IPS-20b (cell line): ENCODE results near the gene PAGE1.
"Not testable (repeated sequence)": the region's sequence is repeated elsewhere in the genome, so short reads cannot be mapped to it uniquely, and the experiment has no call there.

Experiments used
- H3K27ac ChIP-seq: one replicate; pipeline ENCODE4 v1.5.1; 2013; ENCODE audit warnings: low read length
- H3K27me3 ChIP-seq: 2 replicates; pipeline ENCODE4 v1.6.1; 2013; ENCODE audit warnings: mild to moderate bottlenecking, low read length, inconsistent platforms; ENCODE audit not compliant: insufficient read depth
- H3K36me3 ChIP-seq: 2 replicates; pipeline ENCODE4 v1.6.1; 2013; ENCODE audit warnings: low read depth, mild to moderate bottlenecking, inconsistent platforms, low read length, moderate library complexity; ENCODE audit not compliant: insufficient read depth
- H3K4me1 ChIP-seq: 2 replicates; pipeline ENCODE4 v1.6.1; 2013; ENCODE audit warnings: mild to moderate bottlenecking, control low read depth, inconsistent platforms, low read length, moderate library complexity; ENCODE audit not compliant: insufficient read depth
- H3K4me3 ChIP-seq: 2 replicates; pipeline ENCODE4 v1.5.1; 2013; ENCODE audit warnings: mild to moderate bottlenecking, low read length, inconsistent platforms
- H3K9ac ChIP-seq: 2 replicates; pipeline ENCODE4 v1.6.1; 2013; ENCODE audit warnings: low read depth, mild to moderate bottlenecking, inconsistent platforms, low read length, moderate library complexity
- H3K9me3 ChIP-seq: 2 replicates; pipeline ENCODE4 v1.6.1; 2013; ENCODE audit warnings: mild to moderate bottlenecking, low read depth, low read length, inconsistent platforms; ENCODE audit not compliant: insufficient read depth

Gene PAGE1

DNA sequence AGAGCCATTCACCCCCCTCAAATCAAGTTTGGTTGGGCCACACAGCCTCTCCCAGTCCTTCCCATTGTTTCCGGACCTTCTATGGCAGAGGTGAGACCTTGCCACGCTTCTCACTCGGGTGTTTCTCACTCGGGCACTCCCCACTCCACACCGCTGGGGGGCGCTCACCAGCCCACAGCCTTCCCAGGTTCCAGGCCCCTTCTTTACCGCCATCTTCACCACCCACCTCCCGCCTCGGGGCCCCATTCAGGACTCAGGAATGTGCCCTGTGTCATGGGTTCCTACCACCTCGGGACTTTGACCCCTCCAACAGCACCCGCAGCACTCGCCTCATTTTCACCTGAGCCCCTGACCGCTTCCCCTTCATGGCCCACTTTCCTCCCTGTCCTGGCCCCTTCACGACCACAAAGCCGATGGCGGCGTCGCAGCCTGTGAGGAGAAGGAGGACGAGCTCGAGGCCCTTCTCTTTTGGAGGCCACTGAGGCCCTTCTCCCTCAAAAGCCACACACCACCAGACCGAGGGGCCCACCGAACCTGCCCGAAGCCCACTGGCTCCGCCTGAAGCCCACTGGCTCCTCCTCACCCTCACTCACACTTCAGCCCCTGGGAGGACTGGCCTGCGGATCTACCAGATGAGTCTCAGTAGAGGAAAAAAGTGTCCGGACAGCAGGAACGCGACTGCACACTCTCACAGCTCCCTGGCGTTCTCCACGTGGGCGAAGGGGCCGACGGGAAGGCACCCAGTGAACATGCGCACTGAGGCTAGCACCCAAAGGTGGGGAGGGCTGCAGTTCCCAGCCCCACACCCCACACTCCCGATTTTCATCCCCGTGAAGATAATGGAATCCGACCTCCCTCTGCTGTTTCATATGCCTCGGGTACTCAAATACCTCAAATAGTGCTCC lies at the start of gene PAGE1:
Gene PAGE1, minus strand, starts transcription at position 709 of the 905 bp plus-strand sequence. CDS start 1,214 bp downstream, outside the sequence.
- no peak within 1 kb of the TSS for H3K27ac ChIP-seq
- no peaks in the 10 kb centered on the region for H3K9me3 ChIP-seq
- H3K4me1 ChIP-seq: no peaks in the 10 kb centered on the region
- H3K4me3 ChIP-seq: no peak within 1 kb of the TSS
- no peaks in the 10 kb centered on the region for H3K27me3 ChIP-seq
- H3K36me3 ChIP-seq: no peaks in the 10 kb centered on the region
- H3K9ac ChIP-seq: no peak within 1 kb of the TSS

GRCh38 chrX:49741501-49741900 lies 45.7 kb upstream of the PAGE1 start:
- H3K9me3 ChIP-seq, H3K27ac ChIP-seq: not testable (repeated sequence)

DNA sequence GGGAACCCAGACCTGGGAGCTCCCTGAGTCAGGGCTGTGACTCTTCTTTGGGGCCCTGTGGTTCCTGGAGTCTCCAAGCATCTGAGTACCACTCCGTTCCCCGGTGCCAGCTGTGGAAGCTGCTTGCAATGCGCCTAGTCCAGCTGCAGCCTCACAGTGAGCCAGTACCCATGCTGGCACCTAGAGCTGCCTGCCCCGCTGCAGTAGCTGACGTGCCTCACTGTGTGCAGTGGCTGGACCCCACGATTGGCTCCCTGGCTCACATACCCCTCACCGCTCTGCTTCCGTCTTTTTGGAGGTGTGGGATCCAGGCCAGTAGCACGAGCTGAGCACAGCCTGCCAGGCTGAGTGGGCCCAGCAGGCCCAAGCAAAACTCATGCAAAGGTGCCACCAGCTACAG lies 32.1 kb upstream of the PAGE1 start:
- no peaks in the 10 kb centered on the region for H3K9me3 ChIP-seq
- no peak overlapping the region for H3K4me3 ChIP-seq
- H3K4me1 ChIP-seq: no peaks in the 10 kb centered on the region
- no peak overlapping the region for H3K9ac ChIP-seq
- no peaks in the 10 kb centered on the region for H3K27me3 ChIP-seq
- no peak overlapping the region for H3K27ac ChIP-seq
- no peaks in the 10 kb centered on the region for H3K36me3 ChIP-seq

More at GRCh38 chrX:49741501-49741900, 45.7 kb upstream of the PAGE1 start:
- not testable (repeated sequence) for H3K27me3 ChIP-seq, H3K9ac ChIP-seq, H3K4me3 ChIP-seq, H3K4me1 ChIP-seq, H3K36me3 ChIP-seq

- Histone ChIP-seq H3K9ac (no peak overlapping the region), H3K9me3 (no peaks in the 10 kb centered on the region), H3K27me3 (no peaks in the 10 kb centered on the region)
These were observed 31.2 kb upstream of the PAGE1 start for GRCh38 chrX:49726966-49727365.

DNA sequence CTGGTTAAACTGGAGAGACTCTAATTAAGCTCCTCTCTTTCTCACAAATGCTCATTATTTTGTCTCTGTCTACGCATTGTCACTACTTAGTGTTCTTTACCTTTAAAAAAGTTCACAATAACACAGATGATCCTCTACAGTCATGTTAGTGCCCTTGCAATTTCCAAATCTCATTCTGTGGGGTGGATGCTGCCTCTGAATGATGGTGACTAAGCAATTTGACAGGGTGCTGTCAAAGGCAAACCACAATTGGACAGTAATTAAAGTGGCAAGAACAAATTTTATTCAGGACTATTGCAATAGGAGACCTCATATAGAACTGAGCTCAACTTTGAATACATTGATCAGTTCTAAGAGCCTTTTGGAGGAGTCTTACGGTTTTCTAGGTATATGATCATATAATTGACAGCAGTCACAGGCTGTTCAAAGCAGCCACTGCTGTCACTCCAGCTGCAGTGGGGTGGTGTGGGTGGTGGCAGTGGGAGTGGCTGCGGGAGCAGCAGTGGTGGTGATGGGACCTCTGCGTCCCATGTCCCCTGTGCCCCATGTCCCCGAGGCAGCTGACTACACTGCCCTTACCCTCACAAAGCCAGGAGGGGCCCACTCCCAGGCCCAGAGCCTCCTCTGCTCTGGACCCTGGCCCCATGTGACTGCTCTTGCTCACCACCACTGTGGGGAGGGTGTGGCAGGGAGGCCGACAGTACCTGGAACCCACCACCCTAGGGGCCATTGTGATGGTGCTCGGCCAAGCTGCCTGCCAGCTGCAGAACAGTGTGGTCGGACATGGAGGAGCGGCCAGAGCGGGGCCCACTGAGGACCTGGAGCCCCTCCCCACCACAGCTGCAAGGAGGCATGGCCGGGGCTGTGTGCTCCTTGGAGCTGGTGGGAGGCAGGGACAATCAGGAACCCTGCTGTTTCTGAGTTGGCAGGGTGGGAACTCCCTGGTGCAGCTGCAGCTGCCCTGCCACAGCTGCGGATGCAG lies 30.4 kb upstream of the PAGE1 start:
- Histone ChIP-seq H3K9me3 (no peaks in the 10 kb centered on the region), H3K27me3 (no peaks in the 10 kb centered on the region), H3K4me3 (no peak overlapping the region), H3K9ac (no peak overlapping the region), H3K36me3 (no peaks in the 10 kb centered on the region), H3K4me1 (no peaks in the 10 kb centered on the region), H3K27ac (no peak overlapping the region)

More at GRCh38 chrX:49726966-49727365, 31.2 kb upstream of the PAGE1 start:
- no peak overlapping the region for H3K4me3 ChIP-seq
- no peak overlapping the region for H3K27ac ChIP-seq
- no peaks in the 10 kb centered on the region for H3K36me3 ChIP-seq
- no peaks in the 10 kb centered on the region for H3K4me1 ChIP-seq

- H3K9me3 ChIP-seq: no peaks in the 10 kb centered on the region
- H3K4me1 ChIP-seq: peaks cover 3% of the 10 kb centered on the region; the same call in 1 of the 2 replicates
- H3K27me3 ChIP-seq: no peaks in the 10 kb centered on the region
- no peak overlapping the region for H3K9ac ChIP-seq
- no peak overlapping the region for H3K27ac ChIP-seq
- H3K36me3 ChIP-seq: no peaks in the 10 kb centered on the region
- no peak overlapping the region for H3K4me3 ChIP-seq
These were observed 29.6 kb upstream of the PAGE1 start for GRCh38 chrX:49725401-49725800.

- H3K36me3 ChIP-seq, H3K9ac ChIP-seq, H3K9me3 ChIP-seq, H3K27ac ChIP-seq, H3K27me3 ChIP-seq, H3K4me1 ChIP-seq: not testable (repeated sequence)
- H3K4me3 ChIP-seq: peak overlapping the region; percentile 23; the same call in 1 of the 2 replicates
These were observed 24.3 kb upstream of the PAGE1 start for GRCh38 chrX:49720106-49720505.

DNA sequence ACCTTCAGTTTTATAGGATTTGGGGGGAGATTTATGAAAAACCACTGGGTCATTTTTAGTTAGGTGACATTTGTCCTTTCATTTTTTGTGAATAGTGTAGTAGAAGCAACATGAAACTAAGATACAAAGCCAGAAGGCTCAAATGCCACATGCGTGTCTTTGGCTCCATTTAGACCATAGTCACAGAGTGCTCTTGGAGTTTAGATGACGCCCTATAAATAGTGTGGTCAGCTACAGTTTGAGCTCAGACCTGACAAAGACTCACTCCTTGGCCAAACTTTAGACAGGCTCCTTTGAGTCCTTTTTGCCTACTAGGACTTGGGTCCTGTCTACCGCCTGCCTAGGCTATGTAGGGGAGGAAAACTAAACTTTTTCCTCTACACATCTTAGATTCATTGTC lies 16.8 kb upstream of the PAGE1 start:
- H3K27ac ChIP-seq: no peak overlapping the region
- H3K4me1 ChIP-seq: no peaks in the 10 kb centered on the region
- H3K36me3 ChIP-seq: no peaks in the 10 kb centered on the region
- no peaks in the 10 kb centered on the region for H3K9me3 ChIP-seq
- H3K9ac ChIP-seq: no peak overlapping the region
- H3K27me3 ChIP-seq: no peaks in the 10 kb centered on the region
- no peak overlapping the region for H3K4me3 ChIP-seq

DNA sequence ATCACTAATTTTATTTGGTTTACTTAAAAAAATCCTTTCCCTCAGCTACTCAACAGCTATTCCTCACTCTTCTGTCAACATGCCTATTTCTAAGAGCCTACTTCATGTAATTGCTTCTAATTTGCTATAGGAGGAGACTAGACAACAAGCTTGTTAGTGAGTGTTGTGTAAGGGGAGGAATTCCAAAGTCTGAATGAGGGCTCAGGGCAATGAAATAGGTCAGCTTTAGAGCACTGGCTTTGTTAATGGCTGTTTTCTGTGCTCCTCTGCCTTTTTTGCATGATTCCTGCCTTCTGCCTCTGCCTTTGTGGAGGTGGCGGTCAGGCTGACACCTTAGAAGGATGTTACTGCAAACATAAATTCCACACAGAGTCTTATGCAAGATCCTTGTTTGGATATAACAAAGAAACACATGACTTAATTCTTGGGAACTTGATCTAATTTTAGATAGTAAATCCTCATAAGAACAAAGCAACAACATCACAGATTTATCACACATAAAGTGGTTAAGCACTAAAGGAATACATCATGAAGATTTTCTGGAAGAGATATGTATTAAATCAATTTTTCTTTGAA lies 15.0 kb upstream of the PAGE1 start:
- no peak overlapping the region for H3K4me3 ChIP-seq
- H3K4me1 ChIP-seq: no peaks in the 10 kb centered on the region
- H3K9me3 ChIP-seq: no peaks in the 10 kb centered on the region
- H3K36me3 ChIP-seq: no peaks in the 10 kb centered on the region
- no peak overlapping the region for H3K9ac ChIP-seq
- no peak overlapping the region for H3K27ac ChIP-seq
- no peaks in the 10 kb centered on the region for H3K27me3 ChIP-seq

DNA sequence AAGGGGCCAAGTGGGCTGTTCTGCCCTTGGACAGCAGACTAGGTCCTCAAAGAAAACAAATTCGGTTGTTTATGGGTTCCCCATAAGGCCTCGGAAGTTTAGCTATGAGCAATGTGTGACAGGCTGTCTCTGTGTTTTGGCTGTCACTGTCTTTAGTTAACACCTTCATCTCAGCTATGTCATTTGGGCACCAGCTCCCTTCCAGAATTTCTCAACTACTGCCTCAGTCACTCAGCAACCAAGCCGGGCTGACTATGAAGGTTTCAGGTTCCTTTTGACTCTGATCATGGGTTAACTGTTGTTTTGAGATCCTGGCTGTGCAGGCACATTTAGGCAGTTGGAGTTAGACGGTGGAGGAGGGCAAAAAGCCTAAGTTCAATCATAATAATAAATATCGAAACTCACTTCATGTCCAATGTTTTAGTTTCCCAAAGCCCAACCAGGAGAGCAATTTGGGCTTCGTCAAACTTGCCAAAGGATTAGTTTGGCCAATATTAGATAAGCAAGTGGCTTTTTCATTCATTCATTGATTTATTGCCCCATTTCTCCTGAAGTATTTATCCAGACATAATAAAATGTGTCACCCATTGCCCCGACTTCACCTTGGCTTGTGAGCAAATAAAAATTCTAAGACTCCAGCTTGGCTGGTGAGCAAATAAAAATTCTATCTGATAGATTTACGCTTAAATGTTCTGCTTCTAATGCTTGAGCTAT lies 9.1 kb upstream of the PAGE1 start:
- H3K27me3 ChIP-seq: no peaks in the 10 kb centered on the region
- H3K9me3 ChIP-seq: no peaks in the 10 kb centered on the region
- no peak overlapping the region for H3K9ac ChIP-seq
- H3K27ac ChIP-seq: no peak overlapping the region
- no peaks in the 10 kb centered on the region for H3K4me1 ChIP-seq
- H3K36me3 ChIP-seq: no peaks in the 10 kb centered on the region
- H3K4me3 ChIP-seq: no peak overlapping the region

GRCh38 chrX:49701933-49702332 lies 6.1 kb upstream of the PAGE1 start:
- H3K4me3 ChIP-seq: no peak overlapping the region
- H3K4me1 ChIP-seq: no peaks in the 10 kb centered on the region
- no peak overlapping the region for H3K27ac ChIP-seq
- no peaks in the 10 kb centered on the region for H3K9me3 ChIP-seq
- no peak overlapping the region for H3K9ac ChIP-seq
- no peaks in the 10 kb centered on the region for H3K27me3 ChIP-seq
- no peaks in the 10 kb centered on the region for H3K36me3 ChIP-seq
